Caco-2 (cell line): ENCODE measurements around the gene CAGE1. TPM values are rescaled to one million over a fixed set of nuclear protein-coding genes. Genes with fewer than 3 reads are reported as not detected.

Experiments used
- BruUV-seq: library from RNA; stranded (reverse); fragments of 400-500 nt; replicated peaks from 2 replicates; lab custom pipeline; 2021; lab: Mats Ljungman, UMichigan
- CTCF ChIA-PET: fragments of 300-600 bp; sonication (Branson Sonifier 250); formaldehyde crosslinking; loops from one replicate; lab custom pipeline; 2022; ENCODE audit warnings: antibody characterized with exemption; lab: Charles Lee
- POLR2A ChIA-PET: fragments of 300-600 bp; sonication (Branson Sonifier 250); formaldehyde crosslinking; loops from one replicate; lab custom pipeline; 2022; ENCODE audit warnings: antibody characterized with exemption; lab: Charles Lee
- DNase-seq, 2 experiments: peaks; one replicate each; pipeline versions ENCODE4 v3.0.0 to v3.0.0-alpha.2; 2020 to 2022
- H3K27me3 ChIP-seq: replicated peaks from 2 replicates; pipeline ENCODE4 v1.6.0; 2011; ENCODE audit warnings: low read length; ENCODE audit not compliant: control insufficient read depth, insufficient read depth
- H3K36me3 ChIP-seq: 2 replicates; pipeline ENCODE4 v1.5.1; 2011; ENCODE audit warnings: low read length; ENCODE audit not compliant: control insufficient read depth, insufficient read depth
- H3K4me1 ChIP-seq: fragments of 250-450 bp; sonication (Bioruptor Pico); 2 replicates; pipeline ENCODE4 v1.5.1; 2020; ENCODE audit warnings: mild to moderate bottlenecking
- H3K4me3 ChIP-seq: 2 replicates; pipeline ENCODE4 v1.5.1; 2011; ENCODE audit warnings: low read depth, mild to moderate bottlenecking, control low read depth, low read length
- H3K9me3 ChIP-seq: fragments of 250-450 bp; sonication (Bioruptor Pico); 2 replicates; pipeline ENCODE4 v1.5.1; 2020; ENCODE audit warnings: mild to moderate bottlenecking, moderate library complexity
- H3K27ac Mint-ChIP-seq: one replicate; pipeline ENCODE4 v1.8.0; 2022; ENCODE audit warnings: mixed read lengths; ENCODE audit not compliant: unreplicated experiment
- H3K27me3 Mint-ChIP-seq: one replicate; pipeline ENCODE4 v1.8.0; 2022; ENCODE audit warnings: mixed read lengths; ENCODE audit not compliant: insufficient read depth, unreplicated experiment
- H3K36me3 Mint-ChIP-seq: one replicate; pipeline ENCODE4 v1.8.0; 2022; ENCODE audit warnings: mild to moderate bottlenecking, mixed read lengths; ENCODE audit not compliant: insufficient read depth, unreplicated experiment
- H3K4me1 Mint-ChIP-seq: one replicate; pipeline ENCODE4 v1.8.0; 2022; ENCODE audit warnings: low read depth, mixed read lengths; ENCODE audit not compliant: unreplicated experiment
- H3K4me3 Mint-ChIP-seq: one replicate; pipeline ENCODE4 v1.8.0; 2022; ENCODE audit warnings: mild to moderate bottlenecking, moderate library complexity, mixed read lengths; ENCODE audit not compliant: unreplicated experiment
- H3K9me3 Mint-ChIP-seq: one replicate; pipeline ENCODE4 v1.8.0; 2022; ENCODE audit warnings: mixed read lengths; ENCODE audit not compliant: unreplicated experiment
- CTCF ChIP-seq, 2 experiments: fragments of 200-600 bp in 1 of 2; IDR thresholded peaks; 1 replicate in 1 of 2; 2 replicates in 1 of 2; pipeline versions ENCODE4 v1.5.1 to v1.8.0; 2011 to 2022; ENCODE audit warnings: antibody characterized with exemption in 1 of 2, control low read depth in 1 of 2, inconsistent platforms in 1 of 2, low read depth in 1 of 2, low read length in 1 of 2, mild to moderate bottlenecking in 1 of 2, moderate library complexity in 1 of 2; ENCODE audit not compliant: insufficient read depth in 1 of 2, severe bottlenecking in 1 of 2, unreplicated experiment in 1 of 2
- intact Hi-C: fragments of 100-400 bp; cut with micrococcal nuclease; formaldehyde crosslinking; loops from one replicate; pipeline ENCODE4 v1.10.0; 2022; ENCODE audit not compliant: unreplicated experiment
- total RNA-seq: library from RNA; stranded (reverse); gene quantifications from 2 replicates; pipeline ENCODE4 v1.2.3, GENCODE V29; 2022

The CAGE1 gene
- total RNA-seq, 1 experiment from 2014 or later = 0.59 TPM

- Histone ChIP-seq H3K36me3 (no peaks in the 10 kb centered on the region), H3K27me3 (no peaks in the 10 kb centered on the region), H3K4me1 (peaks cover 17% of the 10 kb centered on the region), H3K9me3 (no peaks in the 10 kb centered on the region), H3K4me3 (peak overlapping the region; percentile 59)
- H3K27me3 Mint-ChIP-seq = no peaks in the 10 kb centered on the region
- no TSS peak for BruUV-seq
- ChIA-PET CTCF (interaction anchor here (0.6 to 1.0 kb wide), 6 partner anchors 15 to 224 kb away, joined by 3 to 8 read pairs (median 4); no protein-coding TSS in a partner anchor), POLR2A (interaction anchor here (0.5 to 1.5 kb wide), 11 partner anchors 23 to 207 kb away, joined by 3 to 11 read pairs (median 5); partner anchors contain the start of genes DSP, SNRNP48 and SSR1)
- peaks cover 50% of the 10 kb centered on the region for H3K36me3 Mint-ChIP-seq
- H3K9me3 Mint-ChIP-seq = no peaks in the 10 kb centered on the region
- intact Hi-C loops = loop anchor here (1.0 kb wide), 1 partner anchor 225 kb away; no protein-coding TSS in a partner anchor
- TF ChIP-seq CTCF (IDR thresholded peaks at IDR 0.05; ENCODE audit: insufficient read depth in 1 of 2, low read depth in 1 of 2, low read length in 1 of 2, severe bottlenecking in 1 of 2, unreplicated experiment in 1 of 2) = no peak
- peaks cover 34% of the 10 kb centered on the region for H3K4me1 Mint-ChIP-seq
- H3K4me3 Mint-ChIP-seq = peak overlapping the region; percentile 77
- peak overlapping the region; percentile 99 for H3K27ac Mint-ChIP-seq
- no peak for DNase-seq
These were observed 810 bp upstream of the CAGE1 start for GRCh38 chr6:7390226-7390878.

- TF ChIP-seq CTCF (IDR thresholded peaks at IDR 0.05; ENCODE audit: insufficient read depth in 1 of 2, low read depth in 1 of 2, low read length in 1 of 2, severe bottlenecking in 1 of 2, unreplicated experiment in 1 of 2) = no peak
- DNase-seq = no peak
- POLR2A ChIA-PET = interaction anchor here (1.0 to 1.5 kb wide), 8 partner anchors 24 to 208 kb away, joined by 3 to 11 read pairs (median 4); partner anchors contain the start of genes DSP, SNRNP48 and SSR1
- Mint-ChIP-seq H3K4me1 (peaks cover 34% of the 10 kb centered on the region), H3K36me3 (peaks cover 38% of the 10 kb centered on the region), H3K9me3 (no peaks in the 10 kb centered on the region), H3K27ac (peak overlapping the region; percentile 99), H3K4me3 (peak overlapping the region; percentile 77), H3K27me3 (no peaks in the 10 kb centered on the region)
- H3K4me1 ChIP-seq = peaks cover 17% of the 10 kb centered on the region
- BruUV-seq = no TSS peak
- no peaks in the 10 kb centered on the region for H3K9me3 ChIP-seq
- H3K36me3 ChIP-seq = no peaks in the 10 kb centered on the region
- intact Hi-C loops = loop anchor here (1.0 to 2.0 kb wide), 2 partner anchors 42 to 76 kb away; partner anchors contain the start of gene SSR1
- CTCF ChIA-PET = interaction anchor here (0.8 to 1.0 kb wide), 5 partner anchors 13 to 226 kb away, joined by 3 to 5 read pairs (median 4); partner anchors contain the start of gene DSP
- H3K4me3 ChIP-seq = peak overlapping the region; percentile 59
- H3K27me3 ChIP-seq = no peaks in the 10 kb centered on the region
These were observed 436 bp downstream of the CAGE1 start for GRCh38 chr6:7389162-7389450.

- no peak overlapping the region for H3K4me3 Mint-ChIP-seq
- intact Hi-C loops = no loop called here
- H3K4me3 ChIP-seq = no peak overlapping the region
- H3K9me3 ChIP-seq = no peaks in the 10 kb centered on the region
- H3K4me1 Mint-ChIP-seq = no peaks in the 10 kb centered on the region
- CTCF ChIA-PET = no interaction called here
- H3K36me3 ChIP-seq = no peaks in the 10 kb centered on the region
- no peak for DNase-seq
- no peaks in the 10 kb centered on the region for H3K27me3 ChIP-seq
- no TSS peak for BruUV-seq
- no peaks in the 10 kb centered on the region for H3K27me3 Mint-ChIP-seq
- H3K27ac Mint-ChIP-seq = no peak overlapping the region
- H3K36me3 Mint-ChIP-seq = no peaks in the 10 kb centered on the region
- no peaks in the 10 kb centered on the region for H3K9me3 Mint-ChIP-seq
- H3K4me1 ChIP-seq = no peaks in the 10 kb centered on the region
- POLR2A ChIA-PET = no interaction called here
- no peak for TF ChIP-seq CTCF (IDR thresholded peaks at IDR 0.05; ENCODE audit: insufficient read depth in 1 of 2, low read depth in 1 of 2, low read length in 1 of 2, severe bottlenecking in 1 of 2, unreplicated experiment in 1 of 2)
These were observed 8.4 kb downstream of the CAGE1 start for GRCh38 chr6:7381092-7381491.
